Measurements from ENCODE around the gene SYT17.

DNA sequence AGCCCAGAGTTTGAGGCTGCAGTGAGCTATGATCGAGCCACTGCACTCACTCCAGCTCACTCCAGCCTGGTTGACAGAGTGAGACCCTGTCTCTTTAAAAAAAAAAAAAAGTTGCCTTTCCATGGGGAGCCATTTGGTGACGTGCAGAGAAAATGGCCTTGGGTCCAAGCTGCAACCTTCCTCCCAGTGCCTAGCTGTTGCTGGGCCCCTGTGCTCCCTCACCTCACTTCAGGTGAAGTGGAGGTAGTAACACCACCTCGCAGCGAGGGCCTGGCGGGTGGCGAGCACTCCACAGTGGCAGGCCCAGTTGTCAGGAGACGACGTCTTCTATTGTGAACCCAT is 17.4 kb downstream of the SYT17 start:
- TF ChIP-seq, protein P1, sequence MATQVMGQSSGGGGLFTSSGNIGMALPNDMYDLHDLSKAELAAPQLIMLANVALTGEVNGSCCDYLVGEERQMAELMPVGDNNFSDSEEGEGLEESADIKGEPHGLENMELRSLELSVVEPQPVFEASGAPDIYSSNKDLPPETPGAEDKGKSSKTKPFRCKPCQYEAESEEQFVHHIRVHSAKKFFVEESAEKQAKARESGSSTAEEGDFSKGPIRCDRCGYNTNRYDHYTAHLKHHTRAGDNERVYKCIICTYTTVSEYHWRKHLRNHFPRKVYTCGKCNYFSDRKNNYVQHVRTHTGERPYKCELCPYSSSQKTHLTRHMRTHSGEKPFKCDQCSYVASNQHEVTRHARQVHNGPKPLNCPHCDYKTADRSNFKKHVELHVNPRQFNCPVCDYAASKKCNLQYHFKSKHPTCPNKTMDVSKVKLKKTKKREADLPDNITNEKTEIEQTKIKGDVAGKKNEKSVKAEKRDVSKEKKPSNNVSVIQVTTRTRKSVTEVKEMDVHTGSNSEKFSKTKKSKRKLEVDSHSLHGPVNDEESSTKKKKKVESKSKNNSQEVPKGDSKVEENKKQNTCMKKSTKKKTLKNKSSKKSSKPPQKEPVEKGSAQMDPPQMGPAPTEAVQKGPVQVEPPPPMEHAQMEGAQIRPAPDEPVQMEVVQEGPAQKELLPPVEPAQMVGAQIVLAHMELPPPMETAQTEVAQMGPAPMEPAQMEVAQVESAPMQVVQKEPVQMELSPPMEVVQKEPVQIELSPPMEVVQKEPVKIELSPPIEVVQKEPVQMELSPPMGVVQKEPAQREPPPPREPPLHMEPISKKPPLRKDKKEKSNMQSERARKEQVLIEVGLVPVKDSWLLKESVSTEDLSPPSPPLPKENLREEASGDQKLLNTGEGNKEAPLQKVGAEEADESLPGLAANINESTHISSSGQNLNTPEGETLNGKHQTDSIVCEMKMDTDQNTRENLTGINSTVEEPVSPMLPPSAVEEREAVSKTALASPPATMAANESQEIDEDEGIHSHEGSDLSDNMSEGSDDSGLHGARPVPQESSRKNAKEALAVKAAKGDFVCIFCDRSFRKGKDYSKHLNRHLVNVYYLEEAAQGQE (IDR thresholded peaks at IDR 0.05; ENCODE audit: insufficient read depth in 1 of 2, low read depth in 2 of 2, low read length in 2 of 2), result no peak
- TF ChIP-seq POLR2AphosphoS5 (IDR thresholded peaks at IDR 0.05; ENCODE audit: low read depth, low read length) (no peak), TAF1 (IDR thresholded peaks at IDR 0.05; ENCODE audit: borderline replicate concordance, insufficient read depth, low read length) (no peak), SIN3A (IDR thresholded peaks at IDR 0.05; ENCODE audit: borderline replicate concordance, insufficient read depth, low read length) (no peak), FOXP2 (optimal IDR thresholded peaks at IDR 0.05; ENCODE audit: borderline replicate concordance, extremely low read depth, extremely low read length, insufficient read depth) (no peak)
